Aortic smooth muscle cell (primary cell): ENCODE results near the gene HKDC1. TPM values are rescaled to one million over a fixed set of nuclear protein-coding genes. Genes with fewer than 3 reads are reported as not detected.

ENCODE experiments used
- total RNA-seq: library from RNA; depleted of rRNA; stranded (reverse); fragments of >200 nt; gene quantifications from 2 replicates; pipeline ENCODE4 v1.2.3, GENCODE V29; 2014

The HKDC1 gene, protein sequence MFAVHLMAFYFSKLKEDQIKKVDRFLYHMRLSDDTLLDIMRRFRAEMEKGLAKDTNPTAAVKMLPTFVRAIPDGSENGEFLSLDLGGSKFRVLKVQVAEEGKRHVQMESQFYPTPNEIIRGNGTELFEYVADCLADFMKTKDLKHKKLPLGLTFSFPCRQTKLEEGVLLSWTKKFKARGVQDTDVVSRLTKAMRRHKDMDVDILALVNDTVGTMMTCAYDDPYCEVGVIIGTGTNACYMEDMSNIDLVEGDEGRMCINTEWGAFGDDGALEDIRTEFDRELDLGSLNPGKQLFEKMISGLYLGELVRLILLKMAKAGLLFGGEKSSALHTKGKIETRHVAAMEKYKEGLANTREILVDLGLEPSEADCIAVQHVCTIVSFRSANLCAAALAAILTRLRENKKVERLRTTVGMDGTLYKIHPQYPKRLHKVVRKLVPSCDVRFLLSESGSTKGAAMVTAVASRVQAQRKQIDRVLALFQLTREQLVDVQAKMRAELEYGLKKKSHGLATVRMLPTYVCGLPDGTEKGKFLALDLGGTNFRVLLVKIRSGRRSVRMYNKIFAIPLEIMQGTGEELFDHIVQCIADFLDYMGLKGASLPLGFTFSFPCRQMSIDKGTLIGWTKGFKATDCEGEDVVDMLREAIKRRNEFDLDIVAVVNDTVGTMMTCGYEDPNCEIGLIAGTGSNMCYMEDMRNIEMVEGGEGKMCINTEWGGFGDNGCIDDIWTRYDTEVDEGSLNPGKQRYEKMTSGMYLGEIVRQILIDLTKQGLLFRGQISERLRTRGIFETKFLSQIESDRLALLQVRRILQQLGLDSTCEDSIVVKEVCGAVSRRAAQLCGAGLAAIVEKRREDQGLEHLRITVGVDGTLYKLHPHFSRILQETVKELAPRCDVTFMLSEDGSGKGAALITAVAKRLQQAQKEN
- total RNA-seq = 1.4 and 1.7 TPM in 2 replicates

DNA sequence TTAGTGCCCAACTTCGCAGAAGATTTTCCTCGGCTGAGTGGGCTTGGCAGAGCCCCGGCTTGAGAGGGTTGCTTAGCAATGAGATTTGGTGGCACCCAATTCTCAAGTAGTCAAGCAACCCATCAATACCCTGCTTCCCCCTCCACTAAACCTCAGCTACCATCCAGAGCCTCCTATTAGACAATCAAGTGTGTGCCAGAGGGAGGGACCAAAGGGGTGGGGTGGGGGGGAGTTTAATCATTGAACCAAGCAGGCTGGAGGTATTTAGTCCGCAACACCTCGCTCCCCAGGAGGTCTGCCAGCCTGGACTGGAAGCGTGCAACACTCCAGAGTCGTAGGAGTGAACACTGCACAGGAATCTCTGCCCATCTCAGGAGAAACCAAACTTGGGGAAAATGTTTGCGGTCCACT lies at the start of gene HKDC1:
Gene HKDC1, plus strand, starts transcription at position 292 of the 411 bp plus-strand sequence. Its CDS starts 104 bp downstream, at position 396.

DNA sequence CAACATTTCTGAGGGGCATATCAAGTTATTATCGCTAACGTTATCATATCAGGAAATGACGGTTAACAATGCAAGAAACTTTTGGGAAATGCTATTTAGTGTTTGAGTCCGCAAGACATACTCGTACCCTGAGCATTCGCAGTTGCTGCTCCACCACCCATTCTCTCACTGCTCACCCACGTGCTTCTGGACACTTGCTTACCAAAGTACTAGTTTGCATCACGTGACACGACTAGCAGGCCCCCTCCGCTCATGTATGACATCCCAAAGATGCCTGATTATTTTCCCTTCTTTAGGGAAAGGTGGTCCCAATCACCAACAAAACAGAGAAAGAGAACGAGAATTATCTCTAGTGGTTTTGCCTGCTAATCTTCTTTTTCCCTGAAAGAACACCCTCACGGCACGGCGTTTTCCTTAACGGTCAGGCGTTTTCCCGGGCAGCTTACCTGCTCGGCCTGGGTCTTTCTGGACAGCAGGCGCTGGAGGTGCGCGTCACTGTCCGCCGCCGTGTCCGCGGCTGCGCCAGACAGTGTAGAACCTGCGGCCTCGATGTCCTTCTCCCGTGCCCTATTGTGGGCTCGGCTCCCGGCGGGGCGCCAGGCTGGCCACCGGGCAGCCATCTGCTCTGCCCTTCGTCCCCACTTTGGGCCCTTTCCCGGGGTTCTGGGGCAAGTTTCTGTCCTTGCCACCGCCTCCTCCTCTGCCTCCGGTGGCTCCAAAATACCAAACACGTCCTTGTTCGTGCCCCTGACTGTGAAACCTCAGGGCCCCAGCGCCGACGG lies 40.2 kb upstream of the HKDC1 start, which contains the start of gene SUPV3L1:
Gene SUPV3L1, plus strand, starts transcription at position 492 of the 782 bp plus-strand sequence. Its CDS starts 58 bp downstream, at position 550.

DNA sequence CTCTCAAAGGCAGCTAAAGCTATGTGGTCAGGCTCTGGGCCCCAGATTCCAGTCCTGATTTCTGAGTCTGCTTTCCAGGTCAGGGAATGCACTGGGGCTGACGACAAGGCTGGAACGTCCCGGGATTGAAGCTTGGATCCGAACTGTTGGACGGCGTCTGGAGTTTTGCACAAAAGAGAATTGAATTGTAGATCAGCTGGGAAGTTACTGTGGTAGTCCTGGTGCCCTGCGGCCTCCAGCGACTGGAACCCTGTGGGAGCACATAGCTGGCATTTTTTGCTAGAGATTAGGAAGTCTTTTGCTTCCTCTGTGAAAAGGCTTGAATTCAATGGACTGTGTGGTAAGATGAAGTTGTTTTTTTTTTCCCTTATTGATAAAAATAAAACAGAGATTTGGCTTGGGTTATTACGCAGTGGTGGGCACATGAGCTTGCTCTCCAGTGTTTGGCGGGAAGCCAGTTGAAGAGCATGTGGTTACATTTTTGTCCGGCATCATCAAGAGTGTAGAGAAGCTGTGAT lies 58.4 kb downstream of the HKDC1 start, which contains the start of gene HK1:
Gene HK1, plus strand, starts transcription at position 51 of the 518 bp plus-strand sequence.

Other genes starting within 250 kb of the HKDC1 start
- gene KIFBP, start 231.5 kb upstream of the HKDC1 start, total RNA-seq = 35.9 and 39.2 TPM in 2 replicates
- gene SRGN, start 132.2 kb upstream of the HKDC1 start, total RNA-seq = 257 and 310 TPM in 2 replicates
- 27.3 and 35.2 TPM in 2 replicates for gene VPS26A, start 96.2 kb upstream of the HKDC1 start, total RNA-seq
- 23.3 and 25.1 TPM in 2 replicates for gene SUPV3L1, start 40.1 kb upstream of the HKDC1 start, total RNA-seq
- gene HK1, start 58.2 kb downstream of the HKDC1 start, total RNA-seq = 241 and 301 TPM in 2 replicates
- gene TACR2, start 196.6 kb downstream of the HKDC1 start, total RNA-seq = 0.19 and 0.40 TPM in 2 replicates
- gene TSPAN15, start 231.1 kb downstream of the HKDC1 start, total RNA-seq = 1.6 and 4.2 TPM in 2 replicates